ENCODE data around the gene ZNF419.
"Not testable (repeated sequence)": the region's sequence is repeated elsewhere in the genome, so short reads cannot be mapped to it uniquely, and the experiment has no call there.

The ZNF419 gene

DNA sequence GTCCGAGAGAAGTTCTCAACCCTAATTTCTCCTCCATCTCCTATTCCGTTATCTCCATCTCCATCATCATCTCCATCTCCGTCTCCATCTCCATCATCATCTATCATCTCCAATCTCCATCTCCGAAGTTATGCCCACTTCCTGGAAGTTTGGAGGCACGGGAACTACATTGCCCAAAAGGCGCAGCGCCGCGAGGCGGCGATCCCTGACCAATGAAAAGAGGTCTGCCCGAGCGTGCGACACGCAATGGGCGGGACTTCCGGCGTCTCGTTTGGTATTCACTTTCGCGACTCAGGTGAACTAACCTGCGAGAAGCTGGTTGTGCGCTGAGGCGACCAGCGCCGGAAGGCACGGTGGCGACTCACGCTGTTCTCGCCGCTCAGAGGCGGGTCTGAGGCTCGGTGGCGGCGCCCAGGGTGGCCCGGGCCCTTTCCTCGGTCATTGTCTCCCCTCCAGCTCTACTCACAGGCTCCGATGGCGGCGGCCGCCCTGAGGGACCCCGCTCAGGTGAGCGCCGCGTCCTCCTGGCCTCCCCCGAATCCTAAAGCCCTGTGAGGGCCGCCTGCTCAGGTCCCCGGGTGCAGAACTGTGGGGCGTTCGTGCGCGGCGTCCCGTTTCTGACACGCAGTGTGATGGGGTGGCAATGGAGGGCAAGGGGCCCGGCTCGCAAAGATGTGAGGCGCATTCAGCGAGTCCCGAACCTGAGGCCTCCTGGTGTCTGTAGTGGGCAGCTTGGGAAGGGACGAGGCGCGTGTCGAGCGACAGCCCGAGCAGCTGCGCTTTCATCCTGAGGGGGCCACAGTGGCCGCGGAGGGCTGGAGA is at the start of gene ZNF419:
ZNF419 (plus strand) TSS at position 274 of the 822 bp plus-strand sequence; CDS start at position 475, 201 bp downstream.
- peak; percentile 59 for DNase-seq

DNA sequence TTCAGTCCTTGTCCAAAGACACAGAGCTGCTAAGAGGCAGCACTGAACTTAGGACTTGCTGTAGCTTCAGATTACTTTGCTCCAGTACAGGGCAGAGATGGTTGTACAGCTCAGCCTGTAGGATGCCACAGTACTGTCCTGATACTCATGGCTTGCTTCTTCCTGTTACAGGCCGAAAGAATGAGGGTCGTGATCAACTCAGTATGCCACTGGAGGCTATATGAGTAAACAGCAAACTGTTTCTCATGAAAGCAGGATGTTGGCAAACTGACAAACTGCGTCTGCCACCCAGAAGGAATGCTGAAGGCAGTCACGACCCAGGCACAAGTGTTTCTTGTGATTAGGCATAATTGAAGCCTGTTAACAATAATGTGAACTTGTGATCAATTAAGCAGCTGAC is 49.6 kb upstream of the ZNF419 start:
- no peak for DNase-seq

DNA sequence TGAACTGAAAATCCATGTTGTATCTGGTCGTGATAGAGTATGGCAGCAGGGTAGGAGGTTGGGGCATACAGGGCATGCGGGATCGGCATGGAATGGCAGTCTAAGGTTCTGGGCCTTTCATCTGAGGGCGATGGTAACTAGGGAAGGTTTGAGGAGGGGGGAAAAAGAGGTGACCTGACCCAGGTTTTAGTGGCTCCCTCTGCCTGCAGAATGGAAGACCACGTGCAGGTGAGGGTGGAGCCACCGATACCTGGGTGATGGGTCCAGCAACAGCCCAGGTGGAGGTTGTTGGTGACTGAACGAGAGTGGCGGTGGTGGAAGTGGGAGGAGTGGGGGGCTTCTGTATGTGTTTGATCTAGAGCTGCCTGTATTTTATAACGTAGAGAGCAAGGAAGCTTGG is 48.6 kb upstream of the ZNF419 start:
- DNase-seq: no peak

DNA sequence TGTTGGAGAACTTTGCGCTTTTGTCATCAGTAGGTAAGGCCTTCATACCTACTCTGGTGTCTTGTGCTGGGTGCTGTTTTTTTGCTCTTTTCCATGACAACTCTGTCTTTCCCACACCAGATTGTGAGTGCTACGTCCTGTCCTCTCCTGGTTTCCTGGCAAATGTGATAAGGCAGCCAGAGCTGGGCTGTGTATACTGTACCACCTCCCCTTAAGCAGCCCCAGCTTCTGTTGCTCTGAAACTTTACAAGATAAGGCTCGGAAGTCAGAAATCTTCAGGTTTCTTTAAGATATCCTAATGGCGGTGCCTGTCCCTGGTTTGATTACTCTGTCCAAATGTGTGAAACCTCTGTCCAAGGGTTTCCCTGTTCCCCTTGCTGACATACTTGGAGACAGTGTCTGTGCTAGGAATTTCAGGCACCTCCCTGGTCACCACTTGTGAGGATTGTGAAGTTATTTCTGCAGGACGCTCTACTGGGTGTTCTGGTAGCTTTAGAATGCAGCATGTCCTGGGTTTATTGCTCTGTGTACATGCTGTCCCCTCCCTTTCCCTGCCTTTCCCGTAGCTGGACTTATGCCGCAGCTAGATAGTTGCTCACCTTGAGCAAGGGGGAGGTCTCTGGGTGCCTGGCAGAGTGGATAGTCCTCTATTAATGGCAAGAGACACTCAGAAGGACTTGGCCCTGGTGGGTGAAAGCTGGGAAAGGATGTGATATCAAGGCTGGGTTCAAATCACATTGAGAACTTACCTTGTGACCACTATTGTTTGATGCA is 45.4 kb upstream of the ZNF419 start:
- DNase-seq: no peak

DNA sequence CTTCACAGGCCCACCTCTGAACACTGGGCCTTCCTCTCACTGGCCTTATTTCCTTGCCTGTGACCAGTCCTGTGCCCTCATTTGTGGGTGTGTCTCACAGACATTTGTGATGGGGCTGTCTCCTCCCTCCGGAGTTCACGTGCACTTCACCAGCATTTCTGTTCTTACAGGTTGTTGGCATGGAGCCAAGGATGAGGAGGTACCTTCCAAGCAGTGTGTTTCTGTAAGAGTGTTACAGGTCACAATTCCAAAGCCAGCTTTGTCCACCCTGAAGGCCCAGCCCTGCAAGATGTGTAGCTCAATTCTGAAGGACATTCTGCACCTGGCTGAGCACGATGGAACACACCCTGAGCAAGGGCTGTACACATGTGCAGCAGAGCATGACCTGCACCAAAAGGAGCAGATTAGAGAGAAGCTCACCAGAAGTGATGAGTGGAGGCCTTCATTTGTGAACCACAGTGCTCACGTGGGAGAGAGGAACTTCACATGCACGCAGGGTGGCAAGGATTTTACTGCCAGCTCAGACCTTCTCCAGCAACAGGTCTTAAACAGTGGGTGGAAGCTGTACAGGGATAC is 44.3 kb upstream of the ZNF419 start:
- DNase-seq: no peak

DNA sequence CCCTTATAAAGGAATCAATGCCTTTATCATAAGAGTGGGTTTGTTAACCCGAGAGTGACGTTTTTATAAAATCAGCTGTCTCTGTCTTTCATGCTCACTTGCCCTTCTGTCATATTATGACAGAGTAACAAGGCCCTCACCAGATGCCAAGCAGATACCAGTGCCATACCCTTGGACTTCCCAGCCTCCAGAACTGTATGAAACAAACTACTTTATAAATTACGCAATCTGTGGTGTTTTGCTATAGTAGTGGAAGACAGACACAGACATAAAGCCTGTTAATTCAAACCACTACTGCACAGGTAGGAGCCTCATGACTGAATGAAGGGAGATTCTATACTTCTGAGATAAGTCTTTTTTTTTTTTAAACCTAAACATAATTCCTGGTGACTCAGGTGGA is 35.2 kb upstream of the ZNF419 start:
- DNase-seq: no peak

DNA sequence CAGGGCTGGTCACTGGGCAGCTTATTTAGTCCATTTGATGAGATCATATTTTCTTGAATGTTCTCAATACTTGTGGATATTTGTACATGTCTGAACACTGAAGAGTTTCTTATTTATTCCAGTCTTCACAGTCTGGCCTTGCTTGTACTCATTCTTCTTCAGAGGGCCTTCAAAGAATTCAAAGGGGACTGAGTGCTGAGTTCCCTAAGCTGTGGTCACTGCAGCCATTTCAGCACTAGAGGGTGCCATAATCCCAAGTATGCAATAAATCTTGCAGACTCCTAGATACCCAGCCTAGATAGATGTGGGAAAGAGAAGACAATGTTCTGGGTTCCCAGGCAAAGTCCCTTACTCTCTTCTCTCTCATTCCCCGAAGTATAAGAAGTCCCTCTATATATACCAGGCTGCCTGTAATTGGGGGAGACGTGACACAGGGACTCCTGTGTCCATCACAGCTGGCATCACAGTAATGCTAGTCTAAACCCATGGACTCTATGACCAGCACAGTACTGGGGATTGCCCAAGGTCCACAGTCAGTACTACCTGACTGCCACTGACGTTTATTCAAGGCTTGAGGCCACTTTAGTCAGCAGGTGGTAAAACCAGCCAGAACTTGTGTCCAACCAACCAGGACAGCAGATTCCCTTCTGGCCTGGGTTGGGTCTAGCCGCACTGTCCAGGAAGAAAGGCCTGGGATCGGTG is 21.7 kb upstream of the ZNF419 start:
- DNase-seq: no peak

DNA sequence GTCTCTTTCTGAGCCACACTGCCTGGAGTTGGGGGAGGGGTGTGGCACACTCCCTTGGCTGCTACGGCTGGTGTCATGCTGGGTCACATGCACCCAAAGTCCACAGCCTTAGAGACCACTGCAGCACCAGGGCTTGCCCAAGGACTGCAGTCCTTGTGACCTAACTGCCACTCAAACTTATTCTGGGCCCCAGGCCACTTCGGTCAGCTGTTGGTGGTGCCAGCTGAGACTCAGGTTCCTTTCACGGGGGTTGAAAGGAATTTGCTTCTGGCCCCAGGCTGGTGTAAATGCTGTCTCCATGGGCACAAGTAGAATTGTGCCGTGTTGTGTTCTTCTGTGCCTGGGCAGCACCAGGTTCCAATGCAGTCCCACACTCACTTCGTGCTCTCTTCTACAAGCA is 21.1 kb upstream of the ZNF419 start:
- DNase-seq: no peak

DNA sequence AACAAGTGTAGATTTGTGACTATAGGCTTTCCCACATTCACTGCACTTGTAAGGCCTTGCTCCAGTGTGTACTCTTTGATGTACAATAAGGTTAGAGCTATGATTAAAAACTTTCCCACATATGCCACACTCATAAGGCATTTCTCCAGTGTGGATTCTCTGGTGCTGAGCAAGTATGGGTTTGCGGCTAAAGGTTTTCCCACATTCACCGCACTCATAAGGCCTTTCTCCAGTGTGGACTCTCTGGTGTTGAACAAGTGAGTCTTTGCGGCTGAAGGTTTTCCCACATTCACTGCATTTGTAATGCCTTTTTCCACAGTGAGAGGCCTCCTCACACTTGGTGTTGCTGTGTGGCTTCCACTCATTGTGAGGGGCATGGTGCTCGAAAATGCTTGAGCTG is 13.9 kb upstream of the ZNF419 start:
- no peak for DNase-seq

DNA sequence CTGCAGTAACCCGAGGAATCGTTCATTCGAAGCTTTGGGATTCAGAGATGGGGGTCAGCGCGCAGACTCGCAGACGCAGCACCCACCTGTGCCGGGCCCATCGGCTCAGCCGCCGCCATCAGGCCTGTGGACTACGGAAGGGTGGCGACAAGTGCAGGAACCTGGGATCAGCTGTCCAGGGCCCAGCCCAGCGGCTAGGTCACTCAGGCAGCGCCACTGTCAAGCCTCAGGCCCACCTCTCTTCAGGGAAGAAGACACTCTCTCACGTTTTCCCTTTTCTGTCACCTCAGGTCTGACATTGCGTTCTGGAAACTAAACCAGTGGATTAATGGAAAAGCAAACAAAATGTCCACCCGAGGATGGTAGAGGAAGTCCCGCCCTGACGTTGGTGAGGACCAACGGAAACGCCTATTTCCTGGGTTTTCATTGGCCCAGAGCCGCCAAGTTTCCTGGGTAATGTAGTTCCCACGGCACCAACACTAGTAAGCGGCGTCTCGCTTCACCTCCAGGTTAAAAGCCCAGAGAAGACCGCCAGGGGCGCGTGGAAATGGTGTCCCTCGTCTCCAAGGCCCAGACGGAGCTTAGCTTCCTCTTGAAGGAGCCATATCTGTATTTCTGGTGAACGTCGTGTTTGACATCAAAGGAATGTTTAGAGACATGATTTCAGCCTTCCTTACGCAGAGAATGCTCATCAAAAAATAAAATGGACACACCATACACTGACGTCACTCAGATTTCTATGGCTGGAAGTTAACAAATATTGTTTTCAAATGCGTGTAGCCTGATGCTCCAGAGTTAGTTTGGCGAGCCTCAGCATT is 10.2 kb upstream of the ZNF419 start, which contains the start of gene ZNF772:
ZNF772 (minus strand) TSS at position 376 of the 818 bp plus-strand sequence; CDS start at position 119, 257 bp downstream.
- DNase-seq: peak; percentile 85

DNA sequence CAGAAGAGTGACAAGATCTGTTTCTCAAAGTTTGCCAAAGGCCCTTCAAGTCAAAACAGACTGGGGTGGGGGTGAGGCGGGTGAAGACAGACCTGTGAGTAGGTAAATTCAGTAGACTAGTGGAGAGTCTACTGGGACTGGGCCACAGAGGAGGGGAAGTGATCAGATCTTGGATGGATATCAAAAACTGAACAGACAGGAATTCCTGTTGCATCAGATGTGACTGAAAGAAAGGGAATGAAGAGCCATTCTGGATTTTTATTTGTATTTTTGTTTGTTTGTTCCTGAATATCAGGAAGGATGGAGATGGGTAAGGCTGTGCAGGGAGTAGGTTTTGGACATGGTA is 722 bp downstream of the ZNF419 start:
- DNase-seq: not testable (repeated sequence)

DNA sequence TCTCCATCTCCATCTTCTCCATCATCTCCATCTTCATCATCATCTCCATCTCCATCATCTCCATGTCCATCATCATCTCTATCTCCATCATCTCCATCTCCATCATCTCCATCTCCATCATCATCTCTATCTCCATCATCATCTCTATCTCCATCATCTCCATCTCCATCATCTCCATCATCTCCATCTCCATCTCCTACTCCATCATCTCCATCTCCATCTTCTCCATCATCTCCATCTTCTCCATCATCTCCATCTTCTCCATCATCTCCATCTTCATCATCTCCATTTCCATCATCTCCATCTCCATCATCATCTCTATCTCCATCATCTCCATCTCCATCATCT is 11.8 kb downstream of the ZNF419 start:
- DNase-seq: not testable (repeated sequence)

DNA sequence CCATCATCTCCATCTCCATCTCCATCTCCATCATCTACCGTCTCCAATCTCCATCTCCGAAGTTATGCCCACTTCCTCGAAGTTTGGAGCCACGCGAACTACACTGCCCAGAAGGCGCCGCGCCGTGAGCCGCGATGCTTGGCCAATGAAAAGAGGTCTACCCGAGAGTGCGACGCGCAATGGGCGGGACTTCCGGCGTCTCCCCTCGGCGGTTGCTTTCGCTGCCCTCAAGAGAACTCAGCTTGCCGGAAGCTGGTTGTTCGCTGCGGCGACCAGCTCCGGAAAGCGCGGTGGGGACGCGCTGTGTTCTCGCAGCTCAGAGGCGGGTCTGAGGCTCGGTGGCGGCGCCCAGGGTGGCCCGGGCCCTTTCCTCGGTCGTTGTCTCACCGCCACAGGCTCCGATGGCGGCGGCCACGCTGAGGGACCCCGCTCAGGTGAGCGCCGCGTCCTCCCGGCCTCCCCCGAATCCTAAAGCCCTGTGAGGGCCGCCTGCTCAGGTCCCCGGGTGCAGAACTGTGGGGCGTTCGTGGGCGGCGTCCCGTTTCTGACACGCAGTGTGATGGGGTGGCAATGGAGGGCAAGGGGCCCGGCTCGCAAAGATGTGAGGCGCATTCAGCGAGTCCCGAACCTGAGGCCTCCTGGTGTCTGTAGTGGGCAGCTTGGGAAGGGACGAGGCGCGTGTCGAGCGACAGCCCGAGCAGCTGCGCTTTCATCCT is 12.3 kb downstream of the ZNF419 start, which contains the start of gene ZNF773:
ZNF773 (plus strand) TSS at position 259 of the 716 bp plus-strand sequence; CDS start at position 402, 143 bp downstream.
- DNase-seq: peak; percentile 63

DNA sequence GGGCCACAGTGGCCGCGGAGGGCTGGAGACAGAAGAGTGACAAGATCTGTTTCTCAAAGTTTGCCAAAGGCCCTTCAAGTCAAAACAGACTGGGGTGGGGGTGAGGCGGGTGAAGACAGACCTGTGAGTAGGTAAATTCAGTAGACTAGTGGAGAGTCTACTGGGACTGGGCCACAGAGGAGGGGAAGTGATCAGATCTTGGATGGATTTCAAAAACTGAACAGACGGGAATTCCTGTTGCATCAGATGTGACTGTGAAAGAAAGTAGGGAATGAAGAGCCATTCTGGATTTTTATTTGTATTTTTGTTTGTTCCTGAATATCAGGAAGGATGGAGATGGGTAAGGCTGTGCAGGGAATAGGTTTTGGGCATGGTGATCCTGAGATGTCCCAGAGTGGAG is 12.8 kb downstream of the ZNF419 start:
- DNase-seq: not testable (repeated sequence)

DNA sequence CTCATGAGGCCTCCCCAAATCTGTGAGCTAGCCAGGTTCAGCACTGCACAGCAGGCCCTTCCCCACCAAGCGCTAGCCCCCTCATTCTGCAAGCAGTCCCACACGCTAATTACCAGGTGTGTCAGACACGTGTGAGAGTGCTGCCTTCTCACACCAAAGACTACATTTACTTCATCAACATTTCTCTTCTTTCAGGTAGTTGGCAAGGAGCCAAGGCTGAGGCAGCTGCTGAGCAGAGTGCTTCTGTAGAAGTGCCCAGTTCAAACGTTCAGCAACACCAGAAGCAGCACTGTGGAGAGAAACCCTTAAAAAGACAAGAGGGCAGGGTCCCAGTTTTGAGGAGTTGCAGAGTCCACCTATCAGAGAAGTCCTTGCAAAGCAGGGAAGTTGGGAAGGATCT is 18.6 kb downstream of the ZNF419 start:
- no peak for DNase-seq

DNA sequence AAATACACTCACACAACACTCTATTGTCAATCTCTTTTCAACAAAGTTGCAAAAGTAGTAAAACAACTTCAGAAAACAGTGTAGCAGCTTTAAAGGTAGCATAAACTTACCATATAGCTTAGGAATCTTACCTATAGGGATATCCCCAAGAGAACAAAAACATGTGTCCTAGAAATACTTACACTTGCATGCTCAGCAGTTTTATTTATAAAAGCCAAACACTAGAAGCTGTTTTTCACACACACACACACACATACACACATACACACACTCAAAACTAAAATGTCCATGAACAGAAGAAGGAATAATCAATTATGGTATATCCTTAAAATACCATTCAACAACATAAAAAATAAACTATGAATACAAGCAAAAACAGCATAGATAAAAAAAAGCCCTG is 23.9 kb downstream of the ZNF419 start:
- DNase-seq: no peak

DNA sequence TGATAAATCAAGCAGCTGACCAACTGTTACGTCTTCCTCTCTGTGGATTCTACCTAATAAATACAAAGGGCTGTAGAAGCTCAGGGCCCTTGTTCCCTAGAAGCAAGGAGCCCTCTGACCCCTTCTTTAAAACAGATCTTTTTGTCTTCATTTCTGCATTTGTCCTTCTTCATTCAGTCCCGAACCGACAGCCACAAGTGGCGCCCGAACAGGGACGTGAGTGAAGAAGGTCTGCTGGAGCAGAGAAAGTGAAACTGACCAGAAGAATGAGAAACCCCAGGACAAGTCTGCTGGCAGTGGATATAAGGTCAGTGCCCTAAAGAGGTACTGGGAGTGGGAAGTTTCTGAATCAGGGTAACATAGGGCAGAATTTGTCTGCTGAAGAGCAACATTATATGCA is 25.3 kb downstream of the ZNF419 start:
- no peak for DNase-seq

DNA sequence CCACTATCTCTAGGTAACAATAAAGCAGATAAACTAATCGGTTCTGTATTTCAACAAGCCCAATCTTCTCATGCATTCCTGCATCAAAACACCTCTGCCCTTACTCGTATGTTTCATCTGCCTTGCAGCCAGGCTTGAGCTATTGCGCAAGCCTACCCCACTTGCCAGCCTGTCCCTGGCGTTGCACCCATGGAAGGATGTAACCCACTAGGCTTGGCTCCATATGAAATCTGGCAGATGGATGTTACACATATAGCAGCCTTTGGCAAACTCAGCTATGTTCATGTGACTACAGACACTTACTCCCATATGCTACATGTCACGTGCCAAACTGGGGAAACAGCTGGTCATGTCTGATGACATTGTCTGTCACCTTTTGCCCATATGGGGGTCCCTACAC is 27.7 kb downstream of the ZNF419 start:
- DNase-seq: no peak

DNA sequence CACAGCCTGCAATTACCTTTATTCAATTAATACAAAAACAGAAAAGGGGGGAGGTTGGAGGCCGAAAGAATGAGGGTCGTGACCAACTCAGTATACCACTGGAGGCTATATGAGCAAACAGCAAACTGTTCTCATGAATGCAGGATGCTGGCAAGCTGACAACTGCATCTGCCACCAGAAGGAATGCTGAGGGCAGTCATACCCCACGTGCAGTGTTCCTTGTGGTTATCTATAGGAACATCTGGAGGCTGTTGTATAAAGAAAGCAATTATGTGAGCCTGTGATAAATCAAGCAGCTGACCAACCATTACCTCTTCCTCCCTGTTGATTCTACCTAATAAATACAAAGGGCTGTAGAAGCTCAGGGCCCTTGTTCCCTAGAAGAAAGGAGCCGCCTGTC is 30.5 kb downstream of the ZNF419 start:
- DNase-seq: not testable (repeated sequence)

DNA sequence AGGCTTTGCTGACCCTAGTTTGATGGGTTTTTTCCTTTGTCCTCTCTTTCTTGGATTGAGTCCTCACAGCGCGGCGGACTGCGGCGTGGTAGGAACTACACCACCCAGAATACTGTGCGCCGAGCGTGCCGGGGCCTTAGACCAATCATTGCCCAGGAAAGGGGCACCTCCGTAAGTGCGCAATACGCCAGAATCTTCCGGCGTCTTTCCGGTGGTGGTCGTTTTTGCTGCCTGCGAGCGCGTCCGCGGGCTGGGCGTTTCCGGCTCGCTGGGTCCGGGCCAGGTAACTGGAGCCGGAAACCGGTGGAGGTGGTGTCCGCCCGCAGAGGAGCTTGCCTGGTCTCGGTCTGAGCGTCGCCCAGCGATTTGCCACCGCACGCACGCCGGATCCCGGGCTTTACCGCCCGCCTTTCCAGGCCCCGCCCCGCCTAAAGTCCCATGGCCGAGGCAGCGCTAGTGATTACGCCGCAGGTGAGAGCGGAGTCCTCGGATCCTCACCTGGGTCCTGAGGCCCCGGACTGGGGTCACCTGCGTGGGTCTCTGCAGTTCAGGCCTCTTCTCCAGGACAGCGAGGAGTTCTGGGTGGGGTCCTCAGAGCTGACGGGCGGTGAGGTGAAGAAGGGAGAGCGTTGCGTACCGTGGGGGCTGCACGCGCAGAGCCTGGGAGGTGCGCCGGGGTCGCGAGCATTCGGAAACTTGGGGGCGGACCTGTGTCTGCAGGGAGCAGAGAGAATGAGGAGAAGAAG is 39.8 kb downstream of the ZNF419 start, which contains the start of gene ZNF549:
ZNF549 (plus strand) TSS at position 221 of the 746 bp plus-strand sequence; CDS start at position 439, 218 bp downstream.
- DNase-seq: peak; percentile 84
